ENCODE measurements around the gene RGMB. TPM values are rescaled to one million over a fixed set of nuclear protein-coding genes. Genes with fewer than 3 reads are reported as not detected.
A peak's percentile ranks its signal among the peaks of the same experiment; 100 is the strongest.

The RGMB gene
- total RNA-seq, 1 donor from 2014 or later: 98.3 TPM

- Mint-ChIP-seq H3K4me1 (peaks cover 29% of the 10 kb centered on the region), H3K27ac (ENCODE audit: unreplicated experiment) (peak overlapping the region; percentile 55), H3K27me3 (ENCODE audit: low read depth) (no peaks in the 10 kb centered on the region), H3K4me3 (peak overlapping the region; percentile 47), H3K36me3 (ENCODE audit: low read depth) (peaks cover 8% of the 10 kb centered on the region), H3K9me3 (peaks cover 15% of the 10 kb centered on the region)
- DNase-seq (ENCODE audit: low read depth, low spot score): no peak
- TF ChIP-seq, protein P1, sequence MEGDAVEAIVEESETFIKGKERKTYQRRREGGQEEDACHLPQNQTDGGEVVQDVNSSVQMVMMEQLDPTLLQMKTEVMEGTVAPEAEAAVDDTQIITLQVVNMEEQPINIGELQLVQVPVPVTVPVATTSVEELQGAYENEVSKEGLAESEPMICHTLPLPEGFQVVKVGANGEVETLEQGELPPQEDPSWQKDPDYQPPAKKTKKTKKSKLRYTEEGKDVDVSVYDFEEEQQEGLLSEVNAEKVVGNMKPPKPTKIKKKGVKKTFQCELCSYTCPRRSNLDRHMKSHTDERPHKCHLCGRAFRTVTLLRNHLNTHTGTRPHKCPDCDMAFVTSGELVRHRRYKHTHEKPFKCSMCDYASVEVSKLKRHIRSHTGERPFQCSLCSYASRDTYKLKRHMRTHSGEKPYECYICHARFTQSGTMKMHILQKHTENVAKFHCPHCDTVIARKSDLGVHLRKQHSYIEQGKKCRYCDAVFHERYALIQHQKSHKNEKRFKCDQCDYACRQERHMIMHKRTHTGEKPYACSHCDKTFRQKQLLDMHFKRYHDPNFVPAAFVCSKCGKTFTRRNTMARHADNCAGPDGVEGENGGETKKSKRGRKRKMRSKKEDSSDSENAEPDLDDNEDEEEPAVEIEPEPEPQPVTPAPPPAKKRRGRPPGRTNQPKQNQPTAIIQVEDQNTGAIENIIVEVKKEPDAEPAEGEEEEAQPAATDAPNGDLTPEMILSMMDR (conservative IDR thresholded peaks at IDR 0.05): no peak
These were observed 10.3 kb upstream of the RGMB start for GRCh38 chr5:98763001-98763630.

- Mint-ChIP-seq H3K27me3 (ENCODE audit: low read depth) (no peaks in the 10 kb centered on the region), H3K4me1 (peaks cover 35% of the 10 kb centered on the region), H3K36me3 (ENCODE audit: low read depth) (peaks cover 8% of the 10 kb centered on the region), H3K4me3 (no peak overlapping the region), H3K27ac (ENCODE audit: unreplicated experiment) (no peak overlapping the region), H3K9me3 (peaks cover 12% of the 10 kb centered on the region)
- no peak for DNase-seq (ENCODE audit: low read depth, low spot score)
- TF ChIP-seq, protein P1 (conservative IDR thresholded peaks at IDR 0.05): no peak
These were observed 7.6 kb upstream of the RGMB start for GRCh38 chr5:98765815-98766214.

GRCh38 chr5:98767581-98767980 lies 5.9 kb upstream of the RGMB start:
- peaks cover under 1% of the 10 kb centered on the region for H3K9me3 Mint-ChIP-seq
- H3K4me1 Mint-ChIP-seq: peaks cover 47% of the 10 kb centered on the region
- H3K4me3 Mint-ChIP-seq: peak overlapping the region; percentile 94
- H3K27ac Mint-ChIP-seq (ENCODE audit: unreplicated experiment): no peak overlapping the region
- peaks cover 5% of the 10 kb centered on the region for H3K36me3 Mint-ChIP-seq (ENCODE audit: low read depth)
- H3K27me3 Mint-ChIP-seq (ENCODE audit: low read depth): no peaks in the 10 kb centered on the region
- DNase-seq (ENCODE audit: low read depth, low spot score): no peak
- TF ChIP-seq, protein P1 (conservative IDR thresholded peaks at IDR 0.05): no peak

DNA sequence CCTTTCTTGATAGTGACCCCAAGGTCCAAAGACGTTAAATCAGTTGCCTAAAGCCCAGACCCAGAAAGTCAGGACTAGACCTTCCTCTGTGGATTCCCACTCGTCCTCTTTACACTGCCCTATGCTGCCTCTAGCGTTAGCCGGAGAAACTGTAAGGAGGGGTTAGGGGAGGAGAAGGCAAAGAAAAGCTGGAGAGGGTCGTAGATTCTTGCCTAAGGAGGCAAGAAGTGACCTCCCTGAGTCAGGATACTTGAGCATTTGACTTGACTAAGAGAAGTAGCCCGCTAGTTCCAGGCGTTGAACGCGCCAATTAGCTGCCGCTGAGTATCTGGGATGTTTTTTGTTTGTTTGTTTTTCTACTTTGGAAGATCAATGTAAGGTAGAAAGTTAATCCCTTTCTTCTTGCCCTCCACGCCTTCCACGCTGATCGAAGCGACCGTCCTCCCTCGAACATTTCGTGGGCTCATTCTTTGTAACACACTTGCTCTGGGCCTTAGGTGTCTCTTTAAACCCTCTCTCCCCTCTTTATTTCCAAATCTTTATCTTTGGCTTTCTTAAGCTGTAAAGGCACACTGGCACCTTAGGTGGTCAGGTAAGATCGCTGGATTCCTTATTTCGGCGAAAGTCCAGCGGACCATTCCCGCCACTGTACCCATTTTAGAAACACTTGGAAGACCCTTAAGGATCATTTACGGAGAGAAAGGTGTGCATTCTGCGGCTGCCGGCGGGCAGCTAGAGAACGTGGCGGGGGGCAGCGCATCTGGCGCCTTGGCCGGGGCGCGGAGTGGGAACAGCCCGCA lies 5.1 kb upstream of the RGMB start:
- peaks cover 6% of the 10 kb centered on the region for H3K27me3 Mint-ChIP-seq (ENCODE audit: low read depth)

GRCh38 chr5:98768960-98769209 lies 4.6 kb upstream of the RGMB start:
- Mint-ChIP-seq H3K4me1 (peaks cover 48% of the 10 kb centered on the region), H3K36me3 (ENCODE audit: low read depth) (peaks cover 12% of the 10 kb centered on the region), H3K9me3 (no peaks in the 10 kb centered on the region), H3K4me3 (peak overlapping the region; percentile 94), H3K27me3 (ENCODE audit: low read depth) (peaks cover 7% of the 10 kb centered on the region), H3K27ac (ENCODE audit: unreplicated experiment) (no peak overlapping the region)
- no peak for DNase-seq (ENCODE audit: low read depth, low spot score)
- TF ChIP-seq, protein P1 (conservative IDR thresholded peaks at IDR 0.05): no peak

More for the DNA sequence above, 5.1 kb upstream of the RGMB start:
- peak overlapping the region; percentile 89 for H3K27ac Mint-ChIP-seq (ENCODE audit: unreplicated experiment)
- peaks cover 52% of the 10 kb centered on the region for H3K4me1 Mint-ChIP-seq
- no peaks in the 10 kb centered on the region for H3K9me3 Mint-ChIP-seq
- TF ChIP-seq, protein P1 (conservative IDR thresholded peaks at IDR 0.05): peak; percentile 86
- peak overlapping the region; percentile 94 for H3K4me3 Mint-ChIP-seq
- H3K36me3 Mint-ChIP-seq (ENCODE audit: low read depth): peaks cover 11% of the 10 kb centered on the region
- peak; percentile 74 for DNase-seq (ENCODE audit: low read depth, low spot score)

All from neural crest cell (in vitro differentiated cells).